NCI-H2196 treated with DMSO at 0.1 percent for 48 hours (cell line): Measurements from ENCODE around the gene CLEC2B.

Experiments used
- DNase-seq: peaks from one replicate; lab custom pipeline; 2025; ENCODE audit not compliant: unreplicated experiment; lab: John Stamatoyannopoulos, UW

The CLEC2B gene

GRCh38 chr12:9810671-9811070, 58.5 kb downstream of the CLEC2B start:
- DNase-seq, result no peak

GRCh38 chr12:9809866-9810265, 59.3 kb downstream of the CLEC2B start:
- no peak for DNase-seq

GRCh38 chr12:9809338-9809737, 59.8 kb downstream of the CLEC2B start:
- DNase-seq, result no peak

- no peak for DNase-seq
Observed at GRCh38 chr12:9808504-9808903, 60.6 kb downstream of the CLEC2B start.

GRCh38 chr12:9806714-9807113, 62.4 kb downstream of the CLEC2B start:
- DNase-seq, result no peak

GRCh38 chr12:9805883-9806282, 63.3 kb downstream of the CLEC2B start:
- DNase-seq, result no peak
